GM23338 (cell line): Measurements from ENCODE around the gene HDAC1.

ENCODE experiments used
- CREB1 ChIP-seq: fragments of 250-450 bp; sonication (Bioruptor Pico); IDR thresholded peaks from 2 replicates; pipeline ENCODE4 v1.5.0; 2020; ENCODE audit warnings: low read depth, mild to moderate bottlenecking, moderate library complexity
- EZH2 ChIP-seq: fragments of 200-600 bp; sonication (generic); IDR thresholded peaks from one replicate; pipeline ENCODE4 v1.8.0; 2017; ENCODE audit warnings: antibody characterized with exemption, mild to moderate bottlenecking, low read depth; ENCODE audit not compliant: unreplicated experiment
- EZH2phosphoT487 ChIP-seq: fragments of 200-600 bp; sonication (generic); IDR thresholded peaks from one replicate; pipeline ENCODE4 v1.8.1; 2018; ENCODE audit warnings: antibody characterized with exemption; ENCODE audit not compliant: unreplicated experiment
- JUNB ChIP-seq: IDR thresholded peaks from one replicate; pipeline ENCODE4 v1.6.1; 2016; ENCODE audit warnings: antibody characterized with exemption; ENCODE audit not compliant: unreplicated experiment
- POLR2AphosphoS5 ChIP-seq: IDR thresholded peaks from 2 replicates; pipeline ENCODE4 v1.6.1; 2016; ENCODE audit warnings: antibody characterized with exemption, low read depth
- REST ChIP-seq: IDR thresholded peaks from one replicate; pipeline ENCODE4 v1.6.1; 2018; ENCODE audit warnings: antibody characterized with exemption; ENCODE audit not compliant: unreplicated experiment
- STAT1 ChIP-seq: IDR thresholded peaks from one replicate; pipeline ENCODE4 v1.6.1; 2016; ENCODE audit warnings: antibody characterized with exemption; ENCODE audit not compliant: unreplicated experiment
- ZNF114 ChIP-seq: fragments of 250-450 bp; sonication (Bioruptor Pico); IDR thresholded peaks from 2 replicates; pipeline ENCODE4 v1.5.0; 2020; ENCODE audit warnings: mild to moderate bottlenecking, moderate library complexity
- TF ChIP-seq, protein P1 (sequence below), 2 experiments: fragments of 200-600 bp in 1 of 2; sonication (generic) in 1 of 2; conservative IDR thresholded peaks; 2 replicates each; pipeline versions ENCODE4 v1.5.1 to v1.6.1; 2016 to 2017; ENCODE audit warnings: antibody characterized with exemption in 2 of 2, low read depth in 2 of 2, mild to moderate bottlenecking in 2 of 2, moderate library complexity in 1 of 2
- TF ChIP-seq, protein P2 (sequence below): IDR thresholded peaks from 2 replicates; pipeline ENCODE4 v1.6.1; 2016; ENCODE audit warnings: antibody characterized with exemption

DNA sequence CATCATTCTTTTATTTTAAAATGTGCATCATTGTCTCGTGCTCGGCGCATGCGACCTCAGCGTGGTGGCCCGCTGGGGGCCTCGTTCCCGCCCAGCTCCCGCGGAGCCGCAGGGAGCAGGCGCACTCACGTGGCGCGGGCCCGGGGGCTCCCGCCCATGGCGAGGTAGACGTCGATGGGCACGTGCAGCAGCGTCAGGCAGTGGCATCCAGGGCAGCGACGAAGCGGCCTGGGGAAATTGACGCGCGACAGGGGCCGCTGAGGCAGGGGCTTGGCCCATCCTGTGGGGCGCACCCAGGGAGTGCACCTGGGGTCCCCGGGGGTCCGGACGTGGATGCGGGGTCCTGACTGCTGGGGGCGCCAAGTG lies 69.4 kb downstream of the HDAC1 start:
- TF ChIP-seq, protein P1, sequence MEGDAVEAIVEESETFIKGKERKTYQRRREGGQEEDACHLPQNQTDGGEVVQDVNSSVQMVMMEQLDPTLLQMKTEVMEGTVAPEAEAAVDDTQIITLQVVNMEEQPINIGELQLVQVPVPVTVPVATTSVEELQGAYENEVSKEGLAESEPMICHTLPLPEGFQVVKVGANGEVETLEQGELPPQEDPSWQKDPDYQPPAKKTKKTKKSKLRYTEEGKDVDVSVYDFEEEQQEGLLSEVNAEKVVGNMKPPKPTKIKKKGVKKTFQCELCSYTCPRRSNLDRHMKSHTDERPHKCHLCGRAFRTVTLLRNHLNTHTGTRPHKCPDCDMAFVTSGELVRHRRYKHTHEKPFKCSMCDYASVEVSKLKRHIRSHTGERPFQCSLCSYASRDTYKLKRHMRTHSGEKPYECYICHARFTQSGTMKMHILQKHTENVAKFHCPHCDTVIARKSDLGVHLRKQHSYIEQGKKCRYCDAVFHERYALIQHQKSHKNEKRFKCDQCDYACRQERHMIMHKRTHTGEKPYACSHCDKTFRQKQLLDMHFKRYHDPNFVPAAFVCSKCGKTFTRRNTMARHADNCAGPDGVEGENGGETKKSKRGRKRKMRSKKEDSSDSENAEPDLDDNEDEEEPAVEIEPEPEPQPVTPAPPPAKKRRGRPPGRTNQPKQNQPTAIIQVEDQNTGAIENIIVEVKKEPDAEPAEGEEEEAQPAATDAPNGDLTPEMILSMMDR (conservative IDR thresholded peaks at IDR 0.05; ENCODE audit: low read depth in 2 of 2), result no peak
- TF ChIP-seq EZH2phosphoT487 (no peak), REST (no peak), POLR2AphosphoS5 (no peak), ZNF114 (CRISPR knock-in tag) (no peak), CREB1 (CRISPR knock-in tag) (peak; percentile 51), EZH2 (no peak), STAT1 (no peak), JUNB (no peak)
- TF ChIP-seq, protein P2, sequence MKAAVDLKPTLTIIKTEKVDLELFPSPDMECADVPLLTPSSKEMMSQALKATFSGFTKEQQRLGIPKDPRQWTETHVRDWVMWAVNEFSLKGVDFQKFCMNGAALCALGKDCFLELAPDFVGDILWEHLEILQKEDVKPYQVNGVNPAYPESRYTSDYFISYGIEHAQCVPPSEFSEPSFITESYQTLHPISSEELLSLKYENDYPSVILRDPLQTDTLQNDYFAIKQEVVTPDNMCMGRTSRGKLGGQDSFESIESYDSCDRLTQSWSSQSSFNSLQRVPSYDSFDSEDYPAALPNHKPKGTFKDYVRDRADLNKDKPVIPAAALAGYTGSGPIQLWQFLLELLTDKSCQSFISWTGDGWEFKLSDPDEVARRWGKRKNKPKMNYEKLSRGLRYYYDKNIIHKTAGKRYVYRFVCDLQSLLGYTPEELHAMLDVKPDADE, result no peak
